ENCODE results near the gene RMRP. TPM values are rescaled to one million over a fixed set of nuclear protein-coding genes. Genes with fewer than 3 reads are reported as not detected.
A peak's percentile ranks its signal among the peaks of the same experiment; 100 is the strongest.

The RMRP gene
- total and polyA plus RNA-seq, 2 experiments from 2014 or later = 15.3 to 8,626 TPM

- ATAC-seq (no peak), DNase-seq (ENCODE audit: low spot score) (no peak)
- Histone ChIP-seq H3K4me2 (no peak overlapping the region), H3K4me3 (no peak overlapping the region), H3K36me3 (ENCODE audit: insufficient read depth) (peaks cover 26% of the 10 kb centered on the region), H3F3A (replicated peaks; ENCODE audit: low read depth) (peaks cover 25% of the 10 kb centered on the region), H3K27ac (ENCODE audit: low read depth) (peak overlapping the region; percentile 80; the same call in 1 of the 2 replicates), H3K79me2 (replicated peaks; ENCODE audit: insufficient read depth) (0 out of 2 replicates have a peak, but pooled peaks cover 2% of the 10 kb centered on the region), H3K4me1 (ENCODE audit: insufficient read depth) (peaks cover 10% of the 10 kb centered on the region), H4K20me1 (replicated peaks; ENCODE audit: insufficient read depth) (peaks cover 3% of the 10 kb centered on the region; the same call in 1 of the 2 replicates), H3K27me3 (ENCODE audit: insufficient read depth) (peaks cover 1% of the 10 kb centered on the region; the same call in 1 of the 2 replicates), H2AFZ (no peak overlapping the region), H3K9me2 (ENCODE audit: insufficient read depth) (no peaks in the 10 kb centered on the region)
- peaks cover 52% of the 10 kb centered on the region for H3K36me3 Mint-ChIP-seq (ENCODE audit: low read depth)
- no peak overlapping the region for H3K4me3 Mint-ChIP-seq
- H3K4me1 Mint-ChIP-seq = peaks cover 26% of the 10 kb centered on the region
- no peak overlapping the region for H3K27ac Mint-ChIP-seq
- peaks cover 14% of the 10 kb centered on the region for H3K27me3 Mint-ChIP-seq (ENCODE audit: insufficient read depth, low read depth, poor library complexity)
- TF ChIP-seq JUNB (IDR thresholded peaks at IDR 0.05; ENCODE audit: unreplicated experiment) (no peak), EZH2phosphoT487 (IDR thresholded peaks at IDR 0.05; ENCODE audit: unreplicated experiment) (no peak), ZNF331 (CRISPR knock-in tag; IDR thresholded peaks at IDR 0.05; ENCODE audit: low read depth) (no peak), CREB1 (CRISPR knock-in tag; IDR thresholded peaks at IDR 0.05; ENCODE audit: low read depth) (no peak), CTCF (conservative IDR thresholded peaks at IDR 0.05; ENCODE audit: low read depth in 2 of 2) (no peak), NANOG (IDR thresholded peaks at IDR 0.05; ENCODE audit: borderline replicate concordance) (no peak), ZNF462 (CRISPR knock-in tag; IDR thresholded peaks at IDR 0.05) (no peak), EZH2 (IDR thresholded peaks at IDR 0.05; ENCODE audit: low read depth, unreplicated experiment) (no peak), REST (IDR thresholded peaks at IDR 0.05; ENCODE audit: unreplicated experiment) (no peak), STAT1 (IDR thresholded peaks at IDR 0.05; ENCODE audit: unreplicated experiment) (no peak), ETS1 (IDR thresholded peaks at IDR 0.05) (no peak), ZNF114 (CRISPR knock-in tag; IDR thresholded peaks at IDR 0.05) (no peak), POLR2AphosphoS5 (IDR thresholded peaks at IDR 0.05; ENCODE audit: low read depth) (no peak)
- no peaks in the 10 kb centered on the region for H3K9me3 Mint-ChIP-seq
Measured at GRCh38 chr9:35682051-35682450, 24.2 kb upstream of the RMRP start.
